Measurements from ENCODE around the gene FAM24B. TPM values are rescaled to one million over a fixed set of nuclear protein-coding genes. Genes with fewer than 3 reads are reported as not detected.

Gene FAM24B
- polyA plus RNA-seq, 1 experiment: 4.6 TPM

GRCh38 chr10:122845783-122846332 is 33.5 kb downstream of the FAM24B start, which contains the start of gene CUZD1:
CUZD1 (minus strand) TSS chr10:122845857; CDS start chr10:122845843, 14 bp downstream.
- TF ChIP-seq CTCF (IDR thresholded peaks at IDR 0.05; ENCODE audit: low read depth, low read length): no peak
- H3K27me3 ChIP-seq (ENCODE audit: control insufficient read depth, insufficient read depth, low read length): no peaks in the 10 kb centered on the region
- H3K27ac ChIP-seq (ENCODE audit: low read depth, low read length): no peak within 1 kb of the TSS
- no peak for DNase-seq (ENCODE audit: low read depth, low spot score)
- H3K9me3 ChIP-seq (ENCODE audit: control insufficient read depth, insufficient read depth, low read length): no peaks in the 10 kb centered on the region; the same call in 1 of the 2 replicates
- ChIA-PET POLR2A (no interaction called here), CTCF (interaction anchor here (0.6 kb wide), 1 partner anchor 817 kb away, joined by 3 read pairs; no protein-coding TSS in a partner anchor)
- no peak within 1 kb of the TSS for H3K4me3 ChIP-seq (ENCODE audit: low read depth, low read length)

DNA sequence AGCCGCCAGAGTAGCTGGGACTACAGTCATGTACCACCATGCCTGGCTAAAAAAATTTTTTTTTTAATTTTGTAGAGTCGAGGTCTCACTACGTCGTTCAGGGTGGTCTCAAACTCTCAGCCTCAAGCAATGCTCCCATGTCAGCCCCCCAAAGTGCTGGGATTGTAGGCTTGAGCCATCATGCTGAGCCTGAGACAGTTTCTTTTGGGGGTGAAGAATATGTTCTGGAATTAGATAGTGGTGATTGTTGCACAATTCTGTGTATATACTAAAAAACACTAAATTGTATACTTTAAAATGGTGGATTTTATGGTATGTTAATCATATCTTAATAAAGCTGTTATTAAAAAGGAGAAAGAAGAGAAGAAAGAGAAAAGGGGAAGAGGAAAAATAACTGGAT is 35.2 kb downstream of the FAM24B start:
- TF ChIP-seq CTCF (IDR thresholded peaks at IDR 0.05; ENCODE audit: low read depth, low read length): no peak
- POLR2A ChIA-PET: no interaction called here
- CTCF ChIA-PET: no interaction called here

GRCh38 chr10:122841569-122841968 is 37.8 kb downstream of the FAM24B start:
- no peaks in the 10 kb centered on the region for H3K27me3 ChIP-seq (ENCODE audit: control insufficient read depth, insufficient read depth, low read length)
- DNase-seq (ENCODE audit: low read depth, low spot score): no peak
- TF ChIP-seq CTCF (IDR thresholded peaks at IDR 0.05; ENCODE audit: low read depth, low read length): no peak
- no peak overlapping the region for H3K27ac ChIP-seq (ENCODE audit: low read depth, low read length)
- POLR2A ChIA-PET: no interaction called here
- no peak overlapping the region for H3K4me3 ChIP-seq (ENCODE audit: low read depth, low read length)
- H3K9me3 ChIP-seq (ENCODE audit: control insufficient read depth, insufficient read depth, low read length): no peaks in the 10 kb centered on the region
- CTCF ChIA-PET: no interaction called here

More for the DNA sequence above, 35.2 kb downstream of the FAM24B start:
- H3K27me3 ChIP-seq (ENCODE audit: control insufficient read depth, insufficient read depth, low read length): no peaks in the 10 kb centered on the region
- no peak overlapping the region for H3K4me3 ChIP-seq (ENCODE audit: low read depth, low read length)
- DNase-seq (ENCODE audit: low read depth, low spot score): no peak
- H3K9me3 ChIP-seq (ENCODE audit: control insufficient read depth, insufficient read depth, low read length): no peaks in the 10 kb centered on the region; the same call in 1 of the 2 replicates
- no peak overlapping the region for H3K27ac ChIP-seq (ENCODE audit: low read depth, low read length)

DNA sequence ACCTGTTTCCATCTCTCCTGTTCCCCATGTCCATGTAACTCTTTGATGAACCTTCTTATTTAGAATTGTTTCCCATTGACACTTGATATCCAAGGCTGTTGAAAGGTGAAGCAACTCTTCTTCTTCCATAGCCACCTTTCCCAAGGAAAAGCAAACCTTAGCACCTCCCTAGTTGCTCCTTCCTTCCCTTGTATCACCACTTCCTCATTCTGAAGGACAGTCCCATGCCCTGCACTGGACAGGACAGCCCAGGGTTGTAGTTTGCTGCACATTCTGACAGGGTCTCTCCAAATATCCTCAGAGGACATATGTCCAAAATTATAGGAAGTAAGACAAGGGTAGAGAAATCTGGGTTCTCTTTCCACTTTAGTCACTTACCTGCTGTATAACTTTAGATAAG is 39.9 kb downstream of the FAM24B start:
- no peak for DNase-seq (ENCODE audit: low read depth, low spot score)
- H3K27ac ChIP-seq (ENCODE audit: low read depth, low read length): no peak overlapping the region
- no peak for TF ChIP-seq CTCF (IDR thresholded peaks at IDR 0.05; ENCODE audit: low read depth, low read length)
- no peak overlapping the region for H3K4me3 ChIP-seq (ENCODE audit: low read depth, low read length)
- ChIA-PET CTCF (no interaction called here), POLR2A (no interaction called here)
- H3K27me3 ChIP-seq (ENCODE audit: control insufficient read depth, insufficient read depth, low read length): no peaks in the 10 kb centered on the region
- no peaks in the 10 kb centered on the region for H3K9me3 ChIP-seq (ENCODE audit: control insufficient read depth, insufficient read depth, low read length)

- no peaks in the 10 kb centered on the region for H3K27me3 ChIP-seq (ENCODE audit: control insufficient read depth, insufficient read depth, low read length)
- no peak overlapping the region for H3K27ac ChIP-seq (ENCODE audit: low read depth, low read length)
- no peak for TF ChIP-seq CTCF (IDR thresholded peaks at IDR 0.05; ENCODE audit: low read depth, low read length)
- POLR2A ChIA-PET: no interaction called here
- CTCF ChIA-PET: no interaction called here
- no peak for DNase-seq (ENCODE audit: low read depth, low spot score)
- no peaks in the 10 kb centered on the region for H3K9me3 ChIP-seq (ENCODE audit: control insufficient read depth, insufficient read depth, low read length)
- H3K4me3 ChIP-seq (ENCODE audit: low read depth, low read length): no peak overlapping the region
Measured at GRCh38 chr10:122838880-122839279, 40.5 kb downstream of the FAM24B start.
